ENCODE measurements around the gene GUCY2F.

Gene GUCY2F

GRCh38 chrX:109347632-109348031 is 134.3 kb downstream of the GUCY2F start:
- H3K4me3 ChIP-seq (ENCODE audit: low read depth, low read length) = no peak overlapping the region
- TF ChIP-seq CTCF (IDR thresholded peaks at IDR 0.05; ENCODE audit: insufficient read depth, low read depth, low read length, missing control alignments) = no peak
- DNase-seq (ENCODE audit: low read depth) = no peak

- DNase-seq (ENCODE audit: low read depth) = no peak
- no peak overlapping the region for H3K4me3 ChIP-seq (ENCODE audit: low read depth, low read length)
- no peak for TF ChIP-seq CTCF (IDR thresholded peaks at IDR 0.05; ENCODE audit: insufficient read depth, low read depth, low read length, missing control alignments)
Measured at GRCh38 chrX:109346491-109346890, 135.4 kb downstream of the GUCY2F start.

- H3K4me3 ChIP-seq (ENCODE audit: low read depth, low read length) = no peak overlapping the region
- no peak for DNase-seq (ENCODE audit: low read depth)
Measured at GRCh38 chrX:109345856-109346255, 136.0 kb downstream of the GUCY2F start.

GRCh38 chrX:109344678-109345077 is 137.2 kb downstream of the GUCY2F start:
- no peak overlapping the region for H3K4me3 ChIP-seq (ENCODE audit: low read depth, low read length)
- no peak for TF ChIP-seq CTCF (IDR thresholded peaks at IDR 0.05; ENCODE audit: insufficient read depth, low read depth, low read length, missing control alignments)
- no peak for DNase-seq (ENCODE audit: low read depth)

More at GRCh38 chrX:109345856-109346255, 136.0 kb downstream of the GUCY2F start:
- no peak for TF ChIP-seq CTCF (IDR thresholded peaks at IDR 0.05; ENCODE audit: insufficient read depth, low read depth, low read length, missing control alignments)

GRCh38 chrX:109344101-109344500 is 137.8 kb downstream of the GUCY2F start:
- H3K4me3 ChIP-seq (ENCODE audit: low read depth, low read length) = no peak overlapping the region
- TF ChIP-seq CTCF (IDR thresholded peaks at IDR 0.05; ENCODE audit: insufficient read depth, low read depth, low read length, missing control alignments) = no peak
- no peak for DNase-seq (ENCODE audit: low read depth)

GRCh38 chrX:109343671-109344070 is 138.2 kb downstream of the GUCY2F start:
- no peak overlapping the region for H3K4me3 ChIP-seq (ENCODE audit: low read depth, low read length)
- no peak for TF ChIP-seq CTCF (IDR thresholded peaks at IDR 0.05; ENCODE audit: insufficient read depth, low read depth, low read length, missing control alignments)
- no peak for DNase-seq (ENCODE audit: low read depth)

GRCh38 chrX:109336141-109336540 is 145.7 kb downstream of the GUCY2F start:
- TF ChIP-seq CTCF (IDR thresholded peaks at IDR 0.05; ENCODE audit: insufficient read depth, low read depth, low read length, missing control alignments) = no peak
- no peak for DNase-seq (ENCODE audit: low read depth)
- no peak overlapping the region for H3K4me3 ChIP-seq (ENCODE audit: low read depth, low read length)
